Left ventricle myocardium inferior (tissue), 1 donor: Measurements from ENCODE around the gene TMEM176B. TPM values are rescaled to one million over a fixed set of nuclear protein-coding genes. Genes with fewer than 3 reads are reported as not detected.

Experiments used
- DNase-seq: peaks from one replicate; pipeline ENCODE4 v3.0.0-alpha.2; 2020
- H3K27ac ChIP-seq: fragments of 200-600 bp; replicated peaks from 2 replicates; pipeline ENCODE4 v1.8.0; 2021
- H3K27me3 ChIP-seq: fragments of 200-600 bp; 2 replicates; pipeline ENCODE4 v1.8.0; 2021; ENCODE audit warnings: low read depth
- H3K36me3 ChIP-seq: fragments of 200-600 bp; 2 replicates; pipeline ENCODE4 v1.8.0; 2021
- H3K4me1 ChIP-seq: fragments of 200-600 bp; 2 replicates; pipeline ENCODE4 v1.8.0; 2021
- H3K4me3 ChIP-seq: fragments of 200-600 bp; 2 replicates; pipeline ENCODE4 v1.8.0; 2021; ENCODE audit warnings: mild to moderate bottlenecking, moderate library complexity
- H3K9me3 ChIP-seq: fragments of 200-600 bp; replicated peaks from 2 replicates; pipeline ENCODE4 v1.8.0; 2021
- intact Hi-C: fragments of 100-400 bp; cut with micrococcal nuclease; formaldehyde crosslinking; loops from one replicate; pipeline ENCODE4 v1.11.0; 2022
- total RNA-seq: library from RNA; stranded (reverse); fragmentation: NEBNext Ultra II Directional; extraction: Animal tissue kit (Norgen Biotek cat#: 25700); gene quantifications from one replicate; pipeline ENCODE4 v1.2.1, GENCODE V29; 2021
- TF ChIP-seq, protein P1 (sequence below): fragments of 200-600 bp; IDR thresholded peaks from 2 replicates; pipeline ENCODE4 v1.8.0; 2021; ENCODE audit warnings: antibody characterized with exemption, mild to moderate bottlenecking, borderline replicate concordance
- donor health status: DM: no; HTN: yes; CAD: no; lungs with severe emphysema.

The TMEM176B gene
- total RNA-seq, 1 donor from 2014 or later = 34.0 TPM

DNA sequence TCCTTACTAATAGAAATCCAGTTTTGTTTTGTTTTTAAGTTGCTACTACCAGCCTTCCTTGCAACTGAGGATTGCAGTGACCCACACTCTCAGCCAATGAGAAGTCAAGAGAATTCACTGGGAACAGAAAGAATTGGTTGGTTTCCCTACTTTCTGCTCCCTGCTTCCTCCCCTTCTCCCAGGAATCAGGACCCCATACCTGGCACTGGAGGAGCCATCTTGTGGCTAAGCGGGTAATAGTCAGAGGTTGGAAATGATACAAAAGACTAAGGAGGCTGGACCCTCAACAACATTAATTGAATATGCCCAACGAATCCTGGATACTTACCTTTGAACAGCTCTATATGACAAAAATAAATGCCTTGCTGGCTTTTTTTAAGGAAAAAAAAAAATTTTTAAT, 6.7 kb upstream of the TMEM176B start:
- no peak overlapping the region for H3K4me3 ChIP-seq
- intact Hi-C loops = no loop called here
- H3K4me1 ChIP-seq = no peaks in the 10 kb centered on the region
- H3K9me3 ChIP-seq = peaks cover 16% of the 10 kb centered on the region
- H3K36me3 ChIP-seq = peaks cover 8% of the 10 kb centered on the region
- H3K27me3 ChIP-seq = peaks cover 11% of the 10 kb centered on the region
- TF ChIP-seq, protein P1, sequence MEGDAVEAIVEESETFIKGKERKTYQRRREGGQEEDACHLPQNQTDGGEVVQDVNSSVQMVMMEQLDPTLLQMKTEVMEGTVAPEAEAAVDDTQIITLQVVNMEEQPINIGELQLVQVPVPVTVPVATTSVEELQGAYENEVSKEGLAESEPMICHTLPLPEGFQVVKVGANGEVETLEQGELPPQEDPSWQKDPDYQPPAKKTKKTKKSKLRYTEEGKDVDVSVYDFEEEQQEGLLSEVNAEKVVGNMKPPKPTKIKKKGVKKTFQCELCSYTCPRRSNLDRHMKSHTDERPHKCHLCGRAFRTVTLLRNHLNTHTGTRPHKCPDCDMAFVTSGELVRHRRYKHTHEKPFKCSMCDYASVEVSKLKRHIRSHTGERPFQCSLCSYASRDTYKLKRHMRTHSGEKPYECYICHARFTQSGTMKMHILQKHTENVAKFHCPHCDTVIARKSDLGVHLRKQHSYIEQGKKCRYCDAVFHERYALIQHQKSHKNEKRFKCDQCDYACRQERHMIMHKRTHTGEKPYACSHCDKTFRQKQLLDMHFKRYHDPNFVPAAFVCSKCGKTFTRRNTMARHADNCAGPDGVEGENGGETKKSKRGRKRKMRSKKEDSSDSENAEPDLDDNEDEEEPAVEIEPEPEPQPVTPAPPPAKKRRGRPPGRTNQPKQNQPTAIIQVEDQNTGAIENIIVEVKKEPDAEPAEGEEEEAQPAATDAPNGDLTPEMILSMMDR = no peak
- H3K27ac ChIP-seq = no peak overlapping the region
- no peak for DNase-seq

DNA sequence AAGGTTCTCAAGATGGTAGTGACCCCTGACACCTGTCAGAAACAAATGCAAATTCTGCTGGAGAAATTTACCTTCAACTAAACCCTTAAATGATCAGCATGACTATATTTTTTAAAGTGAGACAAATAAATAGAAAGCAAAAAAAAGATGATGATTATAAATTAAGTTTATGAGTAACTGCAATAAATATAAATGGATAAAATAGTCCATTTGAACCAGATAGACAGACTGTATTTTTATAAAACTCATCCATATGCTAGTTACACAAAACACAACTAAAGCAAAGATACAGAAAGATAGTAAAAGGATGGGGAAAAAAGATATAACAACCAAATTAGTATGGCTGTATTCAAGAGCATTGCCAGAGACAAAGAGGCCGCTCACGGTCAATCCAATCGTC, 6.3 kb upstream of the TMEM176B start:
- H3K27me3 ChIP-seq = peaks cover 14% of the 10 kb centered on the region
- no peak for DNase-seq
- TF ChIP-seq, protein P1 = no peak
- peaks cover 8% of the 10 kb centered on the region for H3K36me3 ChIP-seq
- H3K9me3 ChIP-seq = peaks cover 16% of the 10 kb centered on the region
- H3K4me3 ChIP-seq = no peak overlapping the region
- H3K27ac ChIP-seq = no peak overlapping the region
- intact Hi-C loops = no loop called here
- no peaks in the 10 kb centered on the region for H3K4me1 ChIP-seq

DNA sequence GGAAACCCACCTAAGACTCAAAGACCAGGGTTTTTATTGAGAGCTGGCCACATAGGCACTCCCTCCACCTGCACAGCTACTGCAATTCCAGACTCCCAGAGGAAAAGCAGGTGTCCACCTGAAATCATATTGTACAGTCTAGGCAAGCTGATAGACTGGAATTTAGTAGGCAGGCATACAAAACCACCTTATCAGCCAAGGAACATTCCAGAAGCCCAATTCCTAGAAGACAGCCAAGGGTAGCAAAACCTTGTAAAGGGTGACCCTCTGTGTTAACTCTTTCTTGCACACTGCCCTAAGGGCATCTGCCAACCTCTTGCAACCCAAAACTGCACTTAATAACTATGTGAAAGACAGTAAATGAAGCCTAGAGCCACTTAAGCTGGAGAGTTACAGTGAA, 5.7 kb upstream of the TMEM176B start:
- intact Hi-C loops = no loop called here
- TF ChIP-seq, protein P1 = no peak
- Histone ChIP-seq H3K27me3 (peaks cover 20% of the 10 kb centered on the region), H3K9me3 (peaks cover 16% of the 10 kb centered on the region), H3K36me3 (peaks cover 8% of the 10 kb centered on the region), H3K4me3 (no peak overlapping the region), H3K4me1 (peaks cover 3% of the 10 kb centered on the region), H3K27ac (no peak overlapping the region)
- no peak for DNase-seq

DNA sequence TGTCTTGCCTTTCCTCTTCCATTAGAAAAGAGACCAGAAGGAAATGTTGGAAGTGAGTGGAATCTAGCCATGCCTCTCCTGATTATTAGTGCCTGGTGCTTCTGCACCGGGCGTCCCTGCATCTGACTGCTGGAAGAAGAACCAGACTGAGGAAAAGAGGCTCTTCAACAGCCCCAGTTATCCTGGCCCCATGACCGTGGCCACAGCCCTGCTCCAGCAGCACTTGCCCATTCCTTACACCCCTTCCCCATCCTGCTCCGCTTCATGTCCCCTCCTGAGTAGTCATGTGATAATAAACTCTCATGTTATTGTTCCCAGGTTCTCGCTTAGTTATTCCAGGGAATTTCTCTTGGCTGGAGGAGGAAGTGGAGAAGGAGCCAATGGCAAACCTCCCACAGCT, 4.6 kb upstream of the TMEM176B start:
- Histone ChIP-seq H3K27me3 (peaks cover 30% of the 10 kb centered on the region), H3K36me3 (peaks cover 8% of the 10 kb centered on the region), H3K9me3 (peaks cover 16% of the 10 kb centered on the region), H3K4me3 (no peak overlapping the region), H3K4me1 (peaks cover 14% of the 10 kb centered on the region), H3K27ac (no peak overlapping the region)
- DNase-seq = no peak
- TF ChIP-seq, protein P1 = no peak
- intact Hi-C loops = no loop called here

DNA sequence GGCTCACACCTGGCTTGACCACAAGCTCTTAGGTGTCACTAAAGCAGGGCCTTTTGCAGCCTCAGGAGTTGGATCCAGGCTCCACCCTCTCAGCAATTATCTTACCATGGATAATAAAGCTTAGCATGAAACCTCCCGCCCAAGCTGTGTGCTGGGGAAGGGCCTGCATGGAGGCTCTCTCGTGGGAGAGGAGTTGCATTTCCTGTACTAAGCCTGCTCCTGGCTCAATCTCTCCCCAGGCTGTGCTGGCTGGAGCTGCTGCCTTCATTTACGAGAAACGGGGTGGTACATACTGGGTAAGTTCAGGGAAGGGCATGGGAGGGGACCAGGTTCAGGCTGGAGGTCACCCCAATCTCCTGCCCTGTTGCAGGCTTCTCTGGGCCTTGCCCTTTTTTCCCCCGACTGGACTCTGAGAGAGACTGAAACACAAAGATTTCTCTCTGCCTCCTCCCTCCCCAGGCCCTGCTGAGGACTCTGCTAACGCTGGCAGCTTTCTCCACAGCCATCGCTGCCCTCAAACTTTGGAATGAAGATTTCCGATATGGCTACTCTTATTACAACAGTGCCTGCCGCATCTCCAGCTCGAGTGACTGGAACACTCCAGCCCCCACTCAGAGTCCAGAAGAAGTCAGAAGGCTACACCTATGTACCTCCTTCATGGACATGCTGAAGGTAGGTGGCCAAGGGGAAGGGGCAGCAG, 3.1 kb upstream of the TMEM176B start:
- no peak for DNase-seq
- Histone ChIP-seq H3K27ac (no peak overlapping the region), H3K36me3 (peaks cover 8% of the 10 kb centered on the region)

More for the DNA sequence above, 3.1 kb upstream of the TMEM176B start:
- Histone ChIP-seq H3K27me3 (peaks cover 42% of the 10 kb centered on the region), H3K4me3 (no peak overlapping the region), H3K9me3 (peaks cover 16% of the 10 kb centered on the region), H3K4me1 (peaks cover 18% of the 10 kb centered on the region)
- TF ChIP-seq, protein P1 = no peak
- intact Hi-C loops = no loop called here
